Muscle layer of colon (tissue), 2 donors: ENCODE data around the gene MTA2.

ENCODE experiments used
- H3K27ac ChIP-seq: one replicate; pipeline ENCODE4 v1.7.0; 2013; ENCODE audit warnings: low read depth, mild to moderate bottlenecking, low read length, moderate library complexity
- H3K27me3 ChIP-seq, 2 donors: one replicate each; pipeline ENCODE4 v1.7.0; 2013; ENCODE audit warnings: low read length in 2 of 2, mild to moderate bottlenecking in 2 of 2; ENCODE audit not compliant: insufficient read depth in 2 of 2, control insufficient read depth in 1 of 2
- H3K36me3 ChIP-seq: one replicate; pipeline ENCODE4 v1.7.0; 2013; ENCODE audit warnings: mild to moderate bottlenecking, low read length; ENCODE audit not compliant: insufficient read depth
- H3K4me1 ChIP-seq: one replicate; pipeline ENCODE4 v1.7.0; 2013; ENCODE audit warnings: mild to moderate bottlenecking, low read length; ENCODE audit not compliant: insufficient read depth
- H3K4me3 ChIP-seq, 2 donors: one replicate each; pipeline ENCODE4 v1.7.0; 2013; ENCODE audit warnings: low read length in 2 of 2, low read depth in 1 of 2, mild to moderate bottlenecking in 1 of 2, moderate library complexity in 1 of 2
- H3K9ac ChIP-seq: one replicate; pipeline ENCODE4 v1.7.0; 2013; ENCODE audit warnings: low read length
- H3K9me3 ChIP-seq: one replicate; pipeline ENCODE4 v1.7.0; 2013; ENCODE audit warnings: mild to moderate bottlenecking, low read length
- donor health status: abdominal sarcoma.
- donor health status: Adenocarcinoma of cecum.

Gene MTA2

DNA sequence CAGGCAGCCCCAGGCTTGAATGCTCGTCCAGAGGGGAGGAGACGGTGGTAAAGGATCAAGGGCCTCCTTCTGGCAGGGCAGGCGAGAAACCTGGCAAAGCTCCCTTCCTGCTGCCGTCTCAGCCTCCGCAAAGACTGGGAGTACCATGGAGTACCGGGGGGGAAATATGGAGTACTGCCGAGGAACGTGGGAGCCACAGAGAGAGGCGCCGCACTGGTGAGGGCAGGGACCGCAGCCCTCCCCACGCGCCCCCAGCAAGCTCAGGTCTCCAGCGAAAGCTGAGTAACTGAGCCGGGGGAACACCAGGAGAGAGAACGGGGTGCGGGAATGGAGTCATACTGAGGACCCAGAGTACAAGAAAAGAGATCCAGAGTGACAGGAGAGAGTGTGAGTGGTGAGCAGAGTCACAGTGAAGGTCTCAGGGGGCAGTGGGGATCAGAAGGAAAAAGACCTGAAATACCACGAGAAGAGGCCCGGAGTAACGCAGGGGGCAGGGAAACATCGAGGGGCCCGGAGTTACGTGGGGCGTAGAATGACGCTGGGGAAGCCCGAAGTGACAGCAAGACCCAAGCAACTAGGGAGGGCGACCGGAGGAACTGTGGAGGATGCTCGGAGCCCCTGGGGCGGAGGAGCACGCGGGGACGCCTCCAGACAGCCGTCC, 10.2 kb upstream of the MTA2 start:
- Histone ChIP-seq H3K27ac (peak overlapping the region; percentile 92), H3K27me3 (no peaks in the 10 kb centered on the region), H3K9me3 (no peaks in the 10 kb centered on the region), H3K4me1 (peaks cover 20% of the 10 kb centered on the region), H3K9ac (peak overlapping the region; percentile 90), H3K4me3 (peak overlapping the region; percentile 39 to 89), H3K36me3 (peaks cover 24% of the 10 kb centered on the region)

- Histone ChIP-seq H3K27ac (peak overlapping the region; percentile 92), H3K4me3 (peak overlapping the region; percentile 39 to 89), H3K4me1 (peaks cover 20% of the 10 kb centered on the region), H3K9me3 (no peaks in the 10 kb centered on the region), H3K36me3 (peaks cover 20% of the 10 kb centered on the region), H3K9ac (peak overlapping the region; percentile 90), H3K27me3 (no peaks in the 10 kb centered on the region)
Measured at GRCh38 chr11:62610814-62611704, 9.4 kb upstream of the MTA2 start.

DNA sequence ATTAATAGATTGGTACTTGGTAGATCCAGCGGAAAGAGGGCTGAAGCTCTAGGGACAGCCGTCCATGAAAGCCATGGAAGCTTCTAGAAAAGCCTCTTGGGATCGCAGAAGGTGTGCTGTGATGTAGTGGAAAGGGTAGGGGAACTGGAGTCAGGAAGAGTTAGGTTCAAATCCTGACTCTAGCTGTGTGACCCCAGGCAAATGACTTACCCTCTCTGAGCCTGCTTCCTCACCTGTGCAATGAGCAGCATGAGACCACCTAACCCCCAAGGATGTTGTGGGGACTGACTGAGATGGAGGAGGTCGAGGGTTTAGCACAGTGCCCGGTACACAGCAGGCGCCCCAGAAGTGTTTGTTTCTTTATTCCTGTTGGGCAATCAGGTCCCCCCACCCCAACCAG, 8.7 kb upstream of the MTA2 start:
- no peak overlapping the region for H3K4me3 ChIP-seq
- H3K9ac ChIP-seq, result no peak overlapping the region
- no peak overlapping the region for H3K27ac ChIP-seq
- no peaks in the 10 kb centered on the region for H3K9me3 ChIP-seq
- H3K4me1 ChIP-seq, result peaks cover 20% of the 10 kb centered on the region
- peaks cover 18% of the 10 kb centered on the region for H3K36me3 ChIP-seq
- no peaks in the 10 kb centered on the region for H3K27me3 ChIP-seq

- peaks cover 20% of the 10 kb centered on the region for H3K4me1 ChIP-seq
- H3K27me3 ChIP-seq, result no peaks in the 10 kb centered on the region
- no peaks in the 10 kb centered on the region for H3K9me3 ChIP-seq
- H3K9ac ChIP-seq, result no peak overlapping the region
- H3K27ac ChIP-seq, result no peak overlapping the region
- H3K4me3 ChIP-seq, result no peak overlapping the region
- H3K36me3 ChIP-seq, result peaks cover 21% of the 10 kb centered on the region
Measured at GRCh38 chr11:62608776-62609175, 7.1 kb upstream of the MTA2 start.

GRCh38 chr11:62607714-62608113, 6.0 kb upstream of the MTA2 start:
- H3K27ac ChIP-seq, result no peak overlapping the region
- H3K9me3 ChIP-seq, result no peaks in the 10 kb centered on the region
- H3K4me1 ChIP-seq, result peaks cover 21% of the 10 kb centered on the region
- no peak overlapping the region for H3K9ac ChIP-seq
- H3K4me3 ChIP-seq, result no peak overlapping the region
- peaks cover 21% of the 10 kb centered on the region for H3K36me3 ChIP-seq
- no peaks in the 10 kb centered on the region for H3K27me3 ChIP-seq

DNA sequence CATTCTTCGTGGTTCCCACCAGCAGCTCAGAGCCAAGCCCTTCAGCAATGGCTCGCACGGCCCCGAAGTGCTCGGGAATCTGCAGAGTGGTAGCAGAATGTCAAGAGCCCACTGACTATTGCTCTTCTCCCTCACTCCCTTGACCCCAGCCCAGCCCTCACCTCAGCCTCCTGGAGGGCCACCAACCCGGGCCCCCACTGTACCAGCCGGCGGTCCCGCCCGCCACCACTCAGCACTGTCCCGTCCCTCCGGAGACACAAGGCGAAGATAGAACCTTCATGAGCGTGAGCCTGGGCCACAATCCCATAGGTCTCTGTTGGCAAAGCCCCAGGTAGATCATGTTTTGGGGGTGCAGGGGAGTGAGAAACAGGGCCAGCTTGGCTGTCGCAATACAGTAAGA, 4.2 kb upstream of the MTA2 start:
- H3K9ac ChIP-seq, result no peak overlapping the region
- peaks cover 21% of the 10 kb centered on the region for H3K36me3 ChIP-seq
- peaks cover 10% of the 10 kb centered on the region for H3K4me1 ChIP-seq
- no peak overlapping the region for H3K27ac ChIP-seq
- H3K27me3 ChIP-seq, result no peaks in the 10 kb centered on the region
- H3K9me3 ChIP-seq, result no peaks in the 10 kb centered on the region
- no peak overlapping the region for H3K4me3 ChIP-seq

DNA sequence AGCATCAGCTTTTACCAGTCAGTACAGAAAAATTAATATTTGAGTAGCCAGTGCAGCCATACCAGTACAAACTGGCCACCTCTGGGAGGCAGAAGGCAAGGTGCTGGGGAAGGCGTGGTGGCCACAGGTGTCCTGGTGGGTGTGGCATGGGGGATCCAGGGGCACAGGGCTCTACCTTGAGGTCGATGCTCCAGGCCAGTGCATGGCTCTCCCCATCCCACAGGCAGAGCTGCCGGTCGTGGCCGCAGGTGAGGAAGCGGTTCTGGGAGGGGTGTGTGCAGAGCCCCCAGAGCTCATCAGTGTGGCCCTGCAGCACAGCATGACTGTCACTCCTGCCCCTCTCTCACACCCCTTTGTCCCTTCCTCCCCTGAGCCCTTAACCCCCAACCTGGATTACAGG, 3.8 kb upstream of the MTA2 start:
- Histone ChIP-seq H3K27ac (no peak overlapping the region), H3K4me3 (no peak overlapping the region), H3K9ac (no peak overlapping the region), H3K9me3 (no peaks in the 10 kb centered on the region), H3K36me3 (peaks cover 21% of the 10 kb centered on the region), H3K27me3 (no peaks in the 10 kb centered on the region), H3K4me1 (peaks cover 11% of the 10 kb centered on the region)

GRCh38 chr11:62604460-62605120, 2.9 kb upstream of the MTA2 start:
- Histone ChIP-seq H3K36me3 (peaks cover 29% of the 10 kb centered on the region), H3K4me1 (peaks cover 20% of the 10 kb centered on the region), H3K4me3 (no peak overlapping the region), H3K27me3 (no peaks in the 10 kb centered on the region), H3K9ac (no peak overlapping the region), H3K9me3 (no peaks in the 10 kb centered on the region), H3K27ac (no peak overlapping the region)

- peaks cover 29% of the 10 kb centered on the region for H3K36me3 ChIP-seq
- H3K27ac ChIP-seq, result no peak overlapping the region
- no peak overlapping the region for H3K4me3 ChIP-seq
- no peaks in the 10 kb centered on the region for H3K27me3 ChIP-seq
- H3K9ac ChIP-seq, result no peak overlapping the region
- H3K4me1 ChIP-seq, result peaks cover 27% of the 10 kb centered on the region
- no peaks in the 10 kb centered on the region for H3K9me3 ChIP-seq
Measured at GRCh38 chr11:62603776-62604299, 2.2 kb upstream of the MTA2 start.

- H3K9me3 ChIP-seq, result no peaks in the 10 kb centered on the region
- peaks cover 31% of the 10 kb centered on the region for H3K4me1 ChIP-seq
- no peaks in the 10 kb centered on the region for H3K27me3 ChIP-seq
- peak overlapping the region; percentile 93 for H3K27ac ChIP-seq
- peaks cover 35% of the 10 kb centered on the region for H3K36me3 ChIP-seq
- H3K9ac ChIP-seq, result no peak overlapping the region
- H3K4me3 ChIP-seq, result peak overlapping the region; percentile 59 to 83
Measured at GRCh38 chr11:62603072-62603408, 1.4 kb upstream of the MTA2 start.
